T-helper 1 cell treated with Interleukin-12 subunit alpha and Interleukin-12 subunit beta and Interleukin-4 antibody, amounts not matched to agents 30 μg/mL and 1 μg/mL, for 36 hours (primary cell): ENCODE measurements around the gene NR5A1.

Source experiments
- H3K27ac Mint-ChIP-seq: one replicate; pipeline ENCODE4 v1.8.0; 2021; ENCODE audit warnings: mild to moderate bottlenecking, mixed read lengths
- H3K27me3 Mint-ChIP-seq: one replicate; pipeline ENCODE4 v1.8.0; 2021; ENCODE audit warnings: low read depth, mixed read lengths
- H3K36me3 Mint-ChIP-seq: one replicate; pipeline ENCODE4 v1.8.0; 2021; ENCODE audit warnings: low read depth, mixed read lengths
- H3K4me1 Mint-ChIP-seq: one replicate; pipeline ENCODE4 v1.8.0; 2021; ENCODE audit warnings: low read depth, mixed read lengths
- H3K4me3 Mint-ChIP-seq: one replicate; pipeline ENCODE4 v1.8.0; 2021; ENCODE audit warnings: mild to moderate bottlenecking, moderate library complexity, mixed read lengths
- H3K9me3 Mint-ChIP-seq: one replicate; pipeline ENCODE4 v1.8.0; 2021; ENCODE audit warnings: mixed read lengths

The NR5A1 gene

GRCh38 chr9:124507880-124508423 lies 753 bp upstream of the NR5A1 start:
- H3K4me1 Mint-ChIP-seq = peaks cover 6% of the 10 kb centered on the region
- H3K4me3 Mint-ChIP-seq = no peak overlapping the region
- no peaks in the 10 kb centered on the region for H3K9me3 Mint-ChIP-seq
- no peak overlapping the region for H3K27ac Mint-ChIP-seq
- peaks cover 2% of the 10 kb centered on the region for H3K36me3 Mint-ChIP-seq
- H3K27me3 Mint-ChIP-seq = peaks cover 21% of the 10 kb centered on the region

GRCh38 chr9:124506433-124506832 lies 766 bp downstream of the NR5A1 start:
- Mint-ChIP-seq H3K4me1 (peaks cover 4% of the 10 kb centered on the region), H3K27ac (no peak overlapping the region), H3K36me3 (peaks cover 2% of the 10 kb centered on the region), H3K27me3 (peaks cover 31% of the 10 kb centered on the region), H3K4me3 (no peak overlapping the region), H3K9me3 (no peaks in the 10 kb centered on the region)

- Mint-ChIP-seq H3K27me3 (peaks cover 31% of the 10 kb centered on the region), H3K27ac (no peak overlapping the region), H3K9me3 (no peaks in the 10 kb centered on the region), H3K36me3 (peaks cover 2% of the 10 kb centered on the region), H3K4me3 (no peak overlapping the region), H3K4me1 (peaks cover 4% of the 10 kb centered on the region)
These were observed 1.3 kb downstream of the NR5A1 start for GRCh38 chr9:124505901-124506346.

- H3K4me1 Mint-ChIP-seq = peaks cover 7% of the 10 kb centered on the region
- H3K4me3 Mint-ChIP-seq = no peak overlapping the region
- H3K9me3 Mint-ChIP-seq = no peaks in the 10 kb centered on the region
- peaks cover 31% of the 10 kb centered on the region for H3K27me3 Mint-ChIP-seq
- H3K27ac Mint-ChIP-seq = no peak overlapping the region
- H3K36me3 Mint-ChIP-seq = peaks cover 2% of the 10 kb centered on the region
These were observed 1.9 kb downstream of the NR5A1 start for GRCh38 chr9:124505006-124505900.

- Mint-ChIP-seq H3K36me3 (peaks cover 2% of the 10 kb centered on the region), H3K4me3 (no peak overlapping the region), H3K27me3 (peaks cover 31% of the 10 kb centered on the region), H3K27ac (no peak overlapping the region), H3K4me1 (peaks cover 7% of the 10 kb centered on the region), H3K9me3 (no peaks in the 10 kb centered on the region)
These were observed 2.6 kb downstream of the NR5A1 start for GRCh38 chr9:124504530-124505005.

GRCh38 chr9:124503713-124504529 lies 3.3 kb downstream of the NR5A1 start:
- Mint-ChIP-seq H3K27ac (no peak overlapping the region), H3K4me3 (peak overlapping the region; percentile 73)

GRCh38 chr9:124502711-124503702 lies 4.2 kb downstream of the NR5A1 start:
- Mint-ChIP-seq H3K27ac (no peak overlapping the region), H3K4me1 (peaks cover 7% of the 10 kb centered on the region), H3K4me3 (no peak overlapping the region), H3K27me3 (peaks cover 31% of the 10 kb centered on the region), H3K9me3 (no peaks in the 10 kb centered on the region), H3K36me3 (peaks cover 2% of the 10 kb centered on the region)

More at GRCh38 chr9:124503713-124504529, 3.3 kb downstream of the NR5A1 start:
- peaks cover 7% of the 10 kb centered on the region for H3K4me1 Mint-ChIP-seq
- H3K36me3 Mint-ChIP-seq = peaks cover 2% of the 10 kb centered on the region
- peaks cover 31% of the 10 kb centered on the region for H3K27me3 Mint-ChIP-seq
- no peaks in the 10 kb centered on the region for H3K9me3 Mint-ChIP-seq

- H3K36me3 Mint-ChIP-seq = peaks cover 2% of the 10 kb centered on the region
- H3K27ac Mint-ChIP-seq = no peak overlapping the region
- H3K4me1 Mint-ChIP-seq = peaks cover 7% of the 10 kb centered on the region
- H3K4me3 Mint-ChIP-seq = no peak overlapping the region
- H3K9me3 Mint-ChIP-seq = no peaks in the 10 kb centered on the region
- peaks cover 31% of the 10 kb centered on the region for H3K27me3 Mint-ChIP-seq
These were observed 5.4 kb downstream of the NR5A1 start for GRCh38 chr9:124501771-124502320.

- Mint-ChIP-seq H3K27ac (no peak overlapping the region), H3K36me3 (peaks cover 2% of the 10 kb centered on the region), H3K4me1 (peaks cover 9% of the 10 kb centered on the region), H3K27me3 (peaks cover 29% of the 10 kb centered on the region), H3K4me3 (no peak overlapping the region), H3K9me3 (no peaks in the 10 kb centered on the region)
These were observed 6.2 kb downstream of the NR5A1 start for GRCh38 chr9:124500796-124501611.

- H3K27ac Mint-ChIP-seq = no peak overlapping the region
- no peak overlapping the region for H3K4me3 Mint-ChIP-seq
- H3K27me3 Mint-ChIP-seq = peaks cover 26% of the 10 kb centered on the region
- H3K9me3 Mint-ChIP-seq = no peaks in the 10 kb centered on the region
- peaks cover 11% of the 10 kb centered on the region for H3K4me1 Mint-ChIP-seq
- H3K36me3 Mint-ChIP-seq = no peaks in the 10 kb centered on the region
These were observed 7.0 kb downstream of the NR5A1 start for GRCh38 chr9:124500028-124500795.

- H3K9me3 Mint-ChIP-seq = no peaks in the 10 kb centered on the region
- no peaks in the 10 kb centered on the region for H3K36me3 Mint-ChIP-seq
- H3K27me3 Mint-ChIP-seq = peaks cover 24% of the 10 kb centered on the region
- H3K27ac Mint-ChIP-seq = no peak overlapping the region
- H3K4me3 Mint-ChIP-seq = no peak overlapping the region
- H3K4me1 Mint-ChIP-seq = peaks cover 11% of the 10 kb centered on the region
These were observed 8.0 kb downstream of the NR5A1 start for GRCh38 chr9:124499216-124499615.

- peaks cover 7% of the 10 kb centered on the region for H3K4me1 Mint-ChIP-seq
- no peak overlapping the region for H3K27ac Mint-ChIP-seq
- no peak overlapping the region for H3K4me3 Mint-ChIP-seq
- no peaks in the 10 kb centered on the region for H3K9me3 Mint-ChIP-seq
- H3K27me3 Mint-ChIP-seq = peaks cover 18% of the 10 kb centered on the region
- no peaks in the 10 kb centered on the region for H3K36me3 Mint-ChIP-seq
These were observed 8.6 kb downstream of the NR5A1 start for GRCh38 chr9:124498499-124499146.
